ENCODE data around the gene PCP2.
"Not testable (repeated sequence)": the region's sequence is repeated elsewhere in the genome, so short reads cannot be mapped to it uniquely, and the experiment has no call there.

PCP2 gene

GRCh38 chr19:7645163-7645562 is 11.6 kb upstream of the PCP2 start:
- no peak for TF ChIP-seq CTCF (IDR thresholded peaks at IDR 0.05; ENCODE audit: extremely low read depth, insufficient read depth, missing control alignments)
- in situ Hi-C loops (cut with MboI; ENCODE audit: low pct_unique_long_range_greater_than_20kb, low sequenced_read_pairs, unreplicated experiment) = no loop called here
- DNase-seq (ENCODE audit: low spot score) = no peak

- TF ChIP-seq CTCF (IDR thresholded peaks at IDR 0.05; ENCODE audit: extremely low read depth, insufficient read depth, missing control alignments) = no peak
These were observed 11.0 kb upstream of the PCP2 start for GRCh38 chr19:7644550-7644877.

GRCh38 chr19:7643629-7644549 is 10.4 kb upstream of the PCP2 start:
- DNase-seq (ENCODE audit: low spot score) = peak; percentile 55
- in situ Hi-C loops (cut with MboI; ENCODE audit: low pct_unique_long_range_greater_than_20kb, low sequenced_read_pairs, unreplicated experiment) = not testable (repeated sequence)

More at GRCh38 chr19:7644550-7644877, 11.0 kb upstream of the PCP2 start:
- in situ Hi-C loops (cut with MboI; ENCODE audit: low pct_unique_long_range_greater_than_20kb, low sequenced_read_pairs, unreplicated experiment) = no loop called here
- DNase-seq (ENCODE audit: low spot score) = no peak

GRCh38 chr19:7643031-7643415 is 9.5 kb upstream of the PCP2 start:
- no peak for DNase-seq (ENCODE audit: low spot score)
- no peak for TF ChIP-seq CTCF (IDR thresholded peaks at IDR 0.05; ENCODE audit: extremely low read depth, insufficient read depth, missing control alignments)
- in situ Hi-C loops (cut with MboI; ENCODE audit: low pct_unique_long_range_greater_than_20kb, low sequenced_read_pairs, unreplicated experiment) = no loop called here

GRCh38 chr19:7642295-7643030 is 8.9 kb upstream of the PCP2 start:
- no peak for TF ChIP-seq CTCF (IDR thresholded peaks at IDR 0.05; ENCODE audit: extremely low read depth, insufficient read depth, missing control alignments)
- DNase-seq (ENCODE audit: low spot score) = no peak
- in situ Hi-C loops (cut with MboI; ENCODE audit: low pct_unique_long_range_greater_than_20kb, low sequenced_read_pairs, unreplicated experiment) = no loop called here

- TF ChIP-seq CTCF (IDR thresholded peaks at IDR 0.05; ENCODE audit: extremely low read depth, insufficient read depth, missing control alignments) = no peak
- DNase-seq (ENCODE audit: low spot score) = no peak
- in situ Hi-C loops (cut with MboI; ENCODE audit: low pct_unique_long_range_greater_than_20kb, low sequenced_read_pairs, unreplicated experiment) = no loop called here
These were observed 8.1 kb upstream of the PCP2 start for GRCh38 chr19:7641290-7642276.
